ENCODE data around the gene ZFHX3. TPM values are rescaled to one million over a fixed set of nuclear protein-coding genes. Genes with fewer than 3 reads are reported as not detected.

The ZFHX3 gene
- polyA plus RNA-seq, 1 donor from 2014 or later: 26.4 TPM

DNA sequence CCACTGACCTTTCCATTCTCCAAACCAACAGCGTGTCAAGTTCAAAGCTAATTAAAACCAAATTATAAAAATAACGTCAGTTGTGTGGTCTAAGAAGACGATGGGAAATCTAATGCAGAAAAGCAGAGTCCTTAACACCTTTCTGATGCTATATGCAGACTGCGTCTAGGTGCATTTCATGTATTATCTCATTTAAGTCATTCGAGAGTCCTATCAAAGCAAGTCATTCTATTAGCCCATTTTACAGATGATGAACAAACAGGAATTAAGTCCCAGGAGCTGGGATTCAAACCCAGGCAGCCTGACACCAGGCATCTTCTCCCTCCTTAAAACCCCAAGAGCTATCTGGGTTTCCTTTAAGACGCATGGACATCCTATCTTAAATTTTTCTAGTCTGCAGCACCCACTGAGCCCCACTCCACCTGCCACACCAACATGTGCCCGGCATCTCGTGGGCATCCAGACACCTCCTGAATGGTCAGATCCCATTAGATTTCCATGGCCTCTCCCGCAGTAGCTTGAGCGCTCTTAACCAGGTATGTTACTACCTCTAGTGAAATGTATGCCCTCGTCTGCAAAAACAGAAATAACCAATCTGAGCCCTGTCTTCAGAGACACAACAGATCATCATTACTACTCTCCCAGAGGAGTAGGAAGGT lies 115.1 kb downstream of the ZFHX3 start:
- Histone ChIP-seq H3K79me2 (replicated peaks; ENCODE audit: insufficient read depth, low read length) (peaks cover 97% of the 10 kb centered on the region), H3K9me2 (ENCODE audit: insufficient read depth, low read length) (no peaks in the 10 kb centered on the region), H3K27ac (ENCODE audit: low read length) (no peak overlapping the region), H3K27me3 (ENCODE audit: insufficient read depth, low read depth, low read length) (no peaks in the 10 kb centered on the region), H3K4me3 (ENCODE audit: low read length) (no peak overlapping the region), H3K9me3 (ENCODE audit: low read length) (no peaks in the 10 kb centered on the region), H3K9ac (ENCODE audit: low read length) (no peak overlapping the region), H4K20me1 (ENCODE audit: insufficient read depth) (peaks cover 93% of the 10 kb centered on the region), H3K4me2 (ENCODE audit: low read length) (no peak overlapping the region), H3F3A (ENCODE audit: insufficient read depth, low read length, poor library complexity, severe bottlenecking) (peaks cover 13% of the 10 kb centered on the region), H2AFZ (ENCODE audit: low read depth, low read length) (no peak overlapping the region), H3K36me3 (ENCODE audit: insufficient read depth, low read length) (no peaks in the 10 kb centered on the region)
- no peak for TF ChIP-seq RAD21 (conservative IDR thresholded peaks at IDR 0.05)
- TF ChIP-seq EP300 (conservative IDR thresholded peaks at IDR 0.05; ENCODE audit: poor library complexity, severe bottlenecking): no peak

DNA sequence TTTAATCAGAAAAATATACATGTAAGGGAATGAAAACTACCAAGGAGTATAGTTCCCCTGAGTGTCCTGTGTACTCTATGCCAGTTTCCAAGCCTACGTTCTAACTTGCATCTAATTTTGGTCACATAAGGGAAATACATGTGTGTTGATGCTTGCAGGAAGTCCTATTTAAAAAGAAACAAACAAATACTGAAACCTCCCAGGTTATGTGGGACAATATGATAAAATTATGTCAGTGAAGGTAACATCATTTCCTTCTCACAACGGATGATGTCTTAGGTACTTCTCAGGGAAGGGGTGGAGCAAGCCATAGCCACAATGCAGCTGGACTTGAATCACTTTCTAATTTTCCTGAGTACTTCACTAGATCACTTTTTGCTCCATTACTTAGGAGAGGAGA lies 115.9 kb downstream of the ZFHX3 start:
- Histone ChIP-seq H3K4me2 (ENCODE audit: low read length) (no peak overlapping the region), H3K9ac (ENCODE audit: low read length) (no peak overlapping the region), H3K4me3 (ENCODE audit: low read length) (peak overlapping the region; percentile 18), H3K36me3 (ENCODE audit: insufficient read depth, low read length) (no peaks in the 10 kb centered on the region), H3K9me2 (ENCODE audit: insufficient read depth, low read length) (no peaks in the 10 kb centered on the region), H3F3A (ENCODE audit: insufficient read depth, low read length, poor library complexity, severe bottlenecking) (peaks cover 13% of the 10 kb centered on the region), H2AFZ (ENCODE audit: low read depth, low read length) (no peak overlapping the region), H4K20me1 (ENCODE audit: insufficient read depth) (peaks cover 93% of the 10 kb centered on the region), H3K9me3 (ENCODE audit: low read length) (no peaks in the 10 kb centered on the region), H3K27ac (ENCODE audit: low read length) (no peak overlapping the region), H3K79me2 (replicated peaks; ENCODE audit: insufficient read depth, low read length) (peaks cover 97% of the 10 kb centered on the region), H3K27me3 (ENCODE audit: insufficient read depth, low read depth, low read length) (no peaks in the 10 kb centered on the region)
- TF ChIP-seq, protein P1, sequence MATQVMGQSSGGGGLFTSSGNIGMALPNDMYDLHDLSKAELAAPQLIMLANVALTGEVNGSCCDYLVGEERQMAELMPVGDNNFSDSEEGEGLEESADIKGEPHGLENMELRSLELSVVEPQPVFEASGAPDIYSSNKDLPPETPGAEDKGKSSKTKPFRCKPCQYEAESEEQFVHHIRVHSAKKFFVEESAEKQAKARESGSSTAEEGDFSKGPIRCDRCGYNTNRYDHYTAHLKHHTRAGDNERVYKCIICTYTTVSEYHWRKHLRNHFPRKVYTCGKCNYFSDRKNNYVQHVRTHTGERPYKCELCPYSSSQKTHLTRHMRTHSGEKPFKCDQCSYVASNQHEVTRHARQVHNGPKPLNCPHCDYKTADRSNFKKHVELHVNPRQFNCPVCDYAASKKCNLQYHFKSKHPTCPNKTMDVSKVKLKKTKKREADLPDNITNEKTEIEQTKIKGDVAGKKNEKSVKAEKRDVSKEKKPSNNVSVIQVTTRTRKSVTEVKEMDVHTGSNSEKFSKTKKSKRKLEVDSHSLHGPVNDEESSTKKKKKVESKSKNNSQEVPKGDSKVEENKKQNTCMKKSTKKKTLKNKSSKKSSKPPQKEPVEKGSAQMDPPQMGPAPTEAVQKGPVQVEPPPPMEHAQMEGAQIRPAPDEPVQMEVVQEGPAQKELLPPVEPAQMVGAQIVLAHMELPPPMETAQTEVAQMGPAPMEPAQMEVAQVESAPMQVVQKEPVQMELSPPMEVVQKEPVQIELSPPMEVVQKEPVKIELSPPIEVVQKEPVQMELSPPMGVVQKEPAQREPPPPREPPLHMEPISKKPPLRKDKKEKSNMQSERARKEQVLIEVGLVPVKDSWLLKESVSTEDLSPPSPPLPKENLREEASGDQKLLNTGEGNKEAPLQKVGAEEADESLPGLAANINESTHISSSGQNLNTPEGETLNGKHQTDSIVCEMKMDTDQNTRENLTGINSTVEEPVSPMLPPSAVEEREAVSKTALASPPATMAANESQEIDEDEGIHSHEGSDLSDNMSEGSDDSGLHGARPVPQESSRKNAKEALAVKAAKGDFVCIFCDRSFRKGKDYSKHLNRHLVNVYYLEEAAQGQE (IDR thresholded peaks at IDR 0.05; ENCODE audit: borderline replicate concordance): no peak
- TF ChIP-seq POLR2AphosphoS5 (IDR thresholded peaks at IDR 0.05) (no peak), SMC3 (conservative IDR thresholded peaks at IDR 0.05; ENCODE audit: poor library complexity) (no peak), EP300 (conservative IDR thresholded peaks at IDR 0.05; ENCODE audit: poor library complexity, severe bottlenecking) (no peak), TAF1 (IDR thresholded peaks at IDR 0.05; ENCODE audit: low read depth) (no peak), EZH2 (IDR thresholded peaks at IDR 0.05; ENCODE audit: borderline replicate concordance, insufficient read depth, low read length, poor library complexity, severe bottlenecking) (no peak), MXI1 (conservative IDR thresholded peaks at IDR 0.05; ENCODE audit: poor library complexity, severe bottlenecking) (no peak), RAD21 (conservative IDR thresholded peaks at IDR 0.05) (no peak)
- TF ChIP-seq, protein P2, sequence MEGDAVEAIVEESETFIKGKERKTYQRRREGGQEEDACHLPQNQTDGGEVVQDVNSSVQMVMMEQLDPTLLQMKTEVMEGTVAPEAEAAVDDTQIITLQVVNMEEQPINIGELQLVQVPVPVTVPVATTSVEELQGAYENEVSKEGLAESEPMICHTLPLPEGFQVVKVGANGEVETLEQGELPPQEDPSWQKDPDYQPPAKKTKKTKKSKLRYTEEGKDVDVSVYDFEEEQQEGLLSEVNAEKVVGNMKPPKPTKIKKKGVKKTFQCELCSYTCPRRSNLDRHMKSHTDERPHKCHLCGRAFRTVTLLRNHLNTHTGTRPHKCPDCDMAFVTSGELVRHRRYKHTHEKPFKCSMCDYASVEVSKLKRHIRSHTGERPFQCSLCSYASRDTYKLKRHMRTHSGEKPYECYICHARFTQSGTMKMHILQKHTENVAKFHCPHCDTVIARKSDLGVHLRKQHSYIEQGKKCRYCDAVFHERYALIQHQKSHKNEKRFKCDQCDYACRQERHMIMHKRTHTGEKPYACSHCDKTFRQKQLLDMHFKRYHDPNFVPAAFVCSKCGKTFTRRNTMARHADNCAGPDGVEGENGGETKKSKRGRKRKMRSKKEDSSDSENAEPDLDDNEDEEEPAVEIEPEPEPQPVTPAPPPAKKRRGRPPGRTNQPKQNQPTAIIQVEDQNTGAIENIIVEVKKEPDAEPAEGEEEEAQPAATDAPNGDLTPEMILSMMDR (IDR thresholded peaks at IDR 0.05; ENCODE audit: poor library complexity, severe bottlenecking): no peak

Measured in neural cell (in vitro differentiated cells).